OCI-LY1 (cell line): Measurements from ENCODE around the gene DNMT3A.

Source experiments
- H2AFZ ChIP-seq: fragments of 200-600 bp; sonication (generic), shearing (Covaris generic); 2 replicates; pipeline ENCODE4 v1.6.0; 2014; ENCODE audit warnings: antibody characterized with exemption, mild to moderate bottlenecking, low read length
- H3F3A ChIP-seq: fragments of 200-600 bp; sonication (generic), shearing (Covaris generic); 2 replicates; pipeline ENCODE4 v1.6.0; 2014; ENCODE audit warnings: mild to moderate bottlenecking, antibody characterized with exemption, low read length, moderate library complexity; ENCODE audit not compliant: insufficient read depth
- H3K27ac ChIP-seq: fragments of 200-600 bp; sonication (generic); 2 replicates; pipeline ENCODE4 v1.5.1; 2014; ENCODE audit warnings: low read length, mixed run types, mild to moderate bottlenecking, low read depth; ENCODE audit not compliant: poor library complexity, severe bottlenecking
- H3K27me3 ChIP-seq: fragments of 200-600 bp; sonication (generic); 2 replicates; pipeline ENCODE4 v1.6.0; 2014; ENCODE audit warnings: antibody characterized with exemption, mild to moderate bottlenecking, low read length, moderate library complexity; ENCODE audit not compliant: insufficient read depth
- H3K36me3 ChIP-seq: fragments of 200-600 bp; sonication (generic); 2 replicates; pipeline ENCODE4 v1.6.1; 2014; ENCODE audit warnings: mild to moderate bottlenecking, antibody characterized with exemption, low read length, moderate library complexity, mixed read lengths; ENCODE audit not compliant: insufficient read depth
- H3K4me1 ChIP-seq: fragments of 200-600 bp; sonication (generic); 2 replicates; pipeline ENCODE4 v1.5.1; 2014; ENCODE audit warnings: mild to moderate bottlenecking, low read length, moderate library complexity; ENCODE audit not compliant: insufficient read depth, severe bottlenecking
- H3K4me2 ChIP-seq: fragments of 200-600 bp; sonication (generic), shearing (Covaris generic); 2 replicates; pipeline ENCODE4 v1.6.1; 2014; ENCODE audit warnings: low read length
- H3K4me3 ChIP-seq: fragments of 200-600 bp; sonication (generic); 2 replicates; pipeline ENCODE4 v1.5.1; 2014; ENCODE audit warnings: low read length, low read depth, mild to moderate bottlenecking, mixed read lengths; ENCODE audit not compliant: poor library complexity, severe bottlenecking
- H3K79me2 ChIP-seq: fragments of 200-600 bp; shearing (Covaris generic); 2 replicates; pipeline ENCODE4 v1.6.1; 2016; ENCODE audit warnings: mixed run types, low read length, mixed read lengths; ENCODE audit not compliant: insufficient read depth
- H3K9ac ChIP-seq: fragments of 200-600 bp; sonication (generic), shearing (Covaris generic); 2 replicates; pipeline ENCODE4 v1.6.1; 2014; ENCODE audit warnings: mild to moderate bottlenecking, low read length, mixed read lengths
- H3K9me2 ChIP-seq: fragments of 200-600 bp; sonication (generic), shearing (Covaris generic); 2 replicates; pipeline ENCODE4 v1.6.1; 2014; ENCODE audit warnings: low read depth, mild to moderate bottlenecking, low read length, mixed read lengths
- H3K9me3 ChIP-seq: fragments of 200-600 bp; shearing (Covaris generic); 2 replicates; pipeline ENCODE4 v1.6.1; 2014; ENCODE audit warnings: low read length, mixed read lengths
- H4K20me1 ChIP-seq: fragments of 200-600 bp; sonication (generic), shearing (Covaris generic); 2 replicates; pipeline ENCODE4 v1.6.0; 2016; ENCODE audit warnings: mild to moderate bottlenecking, low read length; ENCODE audit not compliant: insufficient read depth
- CTCF ChIP-seq: fragments of 200-600 bp; sonication (generic), shearing (Covaris generic); IDR thresholded peaks from 2 replicates; pipeline ENCODE4 v1.5.1; 2017; ENCODE audit warnings: mild to moderate bottlenecking, antibody characterized with exemption, low read length, moderate library complexity, mixed read lengths
- EZH2 ChIP-seq: fragments of 200-600 bp; sonication (generic), shearing (Covaris generic); IDR thresholded peaks from 2 replicates; pipeline ENCODE4 v1.8.0; 2017; ENCODE audit warnings: borderline replicate concordance, mixed run types, mild to moderate bottlenecking, antibody characterized with exemption, low read length, moderate library complexity, mixed read lengths

The DNMT3A gene

GRCh38 chr2:25314514-25315315, 27.0 kb downstream of the DNMT3A start:
- Histone ChIP-seq H3K4me1 (no peaks in the 10 kb centered on the region), H3K36me3 (no peaks in the 10 kb centered on the region), H3K9ac (no peak overlapping the region), H3K27me3 (no peaks in the 10 kb centered on the region; the same call in 1 of the 2 replicates), H3K4me2 (no peak overlapping the region), H2AFZ (no peak overlapping the region), H3K4me3 (no peak overlapping the region), H3K27ac (no peak overlapping the region), H3K9me3 (no peaks in the 10 kb centered on the region), H3K79me2 (no peaks in the 10 kb centered on the region), H4K20me1 (no peaks in the 10 kb centered on the region), H3F3A (no peaks in the 10 kb centered on the region), H3K9me2 (no peaks in the 10 kb centered on the region)
- TF ChIP-seq CTCF (no peak), EZH2 (no peak)

GRCh38 chr2:25313711-25314513, 27.8 kb downstream of the DNMT3A start:
- Histone ChIP-seq H3K27me3 (no peaks in the 10 kb centered on the region; the same call in 1 of the 2 replicates), H3K4me3 (no peak overlapping the region), H3K4me1 (no peaks in the 10 kb centered on the region), H4K20me1 (no peaks in the 10 kb centered on the region), H3K27ac (no peak overlapping the region), H3K36me3 (no peaks in the 10 kb centered on the region), H2AFZ (no peak overlapping the region), H3K79me2 (no peaks in the 10 kb centered on the region), H3K9me2 (no peaks in the 10 kb centered on the region), H3F3A (no peaks in the 10 kb centered on the region), H3K9me3 (no peaks in the 10 kb centered on the region), H3K9ac (no peak overlapping the region), H3K4me2 (no peak overlapping the region)
- no peak for TF ChIP-seq CTCF
- TF ChIP-seq EZH2, result no peak

- Histone ChIP-seq H3K4me1 (no peaks in the 10 kb centered on the region), H3K27ac (no peak overlapping the region), H3K9me2 (no peaks in the 10 kb centered on the region), H3K9me3 (no peaks in the 10 kb centered on the region), H2AFZ (no peak overlapping the region), H3K4me3 (no peak overlapping the region), H4K20me1 (no peaks in the 10 kb centered on the region), H3K36me3 (no peaks in the 10 kb centered on the region), H3F3A (no peaks in the 10 kb centered on the region), H3K27me3 (no peaks in the 10 kb centered on the region; the same call in 1 of the 2 replicates), H3K79me2 (no peaks in the 10 kb centered on the region), H3K4me2 (no peak overlapping the region), H3K9ac (no peak overlapping the region)
- no peak for TF ChIP-seq EZH2
- TF ChIP-seq CTCF, result no peak
Measured at GRCh38 chr2:25312958-25313710, 28.6 kb downstream of the DNMT3A start.
